ENCODE data around the gene RBMS2.
"Not testable (repeated sequence)": the region's sequence is repeated elsewhere in the genome, so short reads cannot be mapped to it uniquely, and the experiment has no call there.

Gene RBMS2, protein sequence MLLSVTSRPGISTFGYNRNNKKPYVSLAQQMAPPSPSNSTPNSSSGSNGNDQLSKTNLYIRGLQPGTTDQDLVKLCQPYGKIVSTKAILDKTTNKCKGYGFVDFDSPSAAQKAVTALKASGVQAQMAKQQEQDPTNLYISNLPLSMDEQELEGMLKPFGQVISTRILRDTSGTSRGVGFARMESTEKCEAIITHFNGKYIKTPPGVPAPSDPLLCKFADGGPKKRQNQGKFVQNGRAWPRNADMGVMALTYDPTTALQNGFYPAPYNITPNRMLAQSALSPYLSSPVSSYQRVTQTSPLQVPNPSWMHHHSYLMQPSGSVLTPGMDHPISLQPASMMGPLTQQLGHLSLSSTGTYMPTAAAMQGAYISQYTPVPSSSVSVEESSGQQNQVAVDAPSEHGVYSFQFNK

DNA sequence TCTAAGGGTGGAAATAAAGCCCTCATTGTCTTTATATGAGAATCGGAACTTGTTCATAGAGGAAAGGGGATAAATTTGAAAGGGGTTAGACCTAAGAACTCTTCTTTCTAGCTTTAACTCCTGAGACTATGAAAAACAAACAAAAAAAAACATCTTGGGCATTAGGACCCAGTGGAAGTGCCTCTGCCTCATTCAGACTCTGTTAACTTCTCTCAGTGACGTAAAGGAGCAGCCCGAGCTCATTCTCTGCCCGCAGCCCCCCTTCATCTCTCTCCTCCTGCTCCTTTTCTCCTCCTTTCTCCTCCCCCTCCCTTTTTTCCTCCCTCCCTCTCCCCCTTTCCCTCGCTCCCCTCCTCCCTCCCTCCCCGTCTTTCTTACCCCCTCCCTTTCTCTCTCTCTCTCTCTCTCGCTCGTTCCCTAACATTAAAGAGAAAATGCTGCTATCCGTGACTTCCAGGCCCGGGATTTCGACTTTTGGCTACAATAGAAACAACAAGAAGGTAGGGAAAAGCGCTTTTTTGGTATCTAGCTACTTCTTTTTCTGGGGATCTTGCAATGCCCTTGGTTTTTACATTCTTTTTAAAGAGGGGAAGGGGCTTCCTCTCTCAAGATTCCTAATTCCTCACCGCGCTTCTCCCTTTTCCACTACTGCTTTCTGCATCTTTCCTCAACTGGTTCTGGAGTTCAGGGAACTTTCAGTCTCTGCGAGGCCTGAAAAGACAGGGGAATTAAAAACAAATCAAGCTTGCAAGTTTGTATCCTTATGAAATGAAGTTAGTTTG lies at the start of gene RBMS2:
TSS of gene RBMS2 (plus strand) at position 231 of the 782 bp plus-strand sequence. CDS start at position 435, 204 bp downstream.
- DNase-seq (ENCODE audit: low read depth) = peak; percentile 4

DNA sequence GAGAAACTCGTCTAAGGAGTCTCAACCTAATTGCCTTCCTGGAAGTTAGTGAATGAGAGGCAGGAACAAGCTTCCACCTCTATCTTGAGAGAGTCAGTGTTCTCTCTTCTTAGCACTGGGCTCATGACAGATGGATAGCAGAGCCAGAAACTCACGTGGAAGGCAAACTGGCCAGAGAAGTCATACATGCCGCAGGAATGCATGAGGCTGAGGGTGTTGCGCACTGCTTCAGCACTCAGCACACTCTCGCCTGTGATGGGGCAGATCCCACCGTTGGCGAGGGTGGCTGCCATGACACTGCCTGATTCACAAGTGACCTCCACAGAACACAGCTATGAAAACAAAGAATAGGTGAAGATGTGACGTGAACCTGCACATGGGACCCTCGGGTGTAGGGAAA lies 47.2 kb upstream of the RBMS2 start:
- DNase-seq (ENCODE audit: low read depth) = no peak

DNA sequence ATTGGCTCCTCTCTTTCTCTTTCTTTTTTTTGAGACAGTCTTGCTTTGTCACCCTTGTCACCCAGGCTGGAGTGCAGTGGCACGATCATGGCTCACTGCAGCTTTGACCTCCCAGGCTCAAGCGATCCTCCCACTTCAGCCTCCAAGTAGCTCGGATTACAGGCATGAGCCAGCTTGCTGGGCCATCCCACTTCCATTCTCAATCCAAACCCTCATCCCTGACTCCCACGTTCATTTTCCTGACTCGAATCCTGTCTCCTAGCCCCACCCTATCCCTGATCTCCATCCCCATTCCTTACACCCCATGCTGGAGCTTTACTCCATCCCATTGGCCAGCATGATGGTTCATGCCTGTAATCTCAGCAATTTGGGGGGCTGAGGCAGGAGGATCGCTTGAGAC lies 45.5 kb upstream of the RBMS2 start:
- DNase-seq (ENCODE audit: low read depth) = no peak

DNA sequence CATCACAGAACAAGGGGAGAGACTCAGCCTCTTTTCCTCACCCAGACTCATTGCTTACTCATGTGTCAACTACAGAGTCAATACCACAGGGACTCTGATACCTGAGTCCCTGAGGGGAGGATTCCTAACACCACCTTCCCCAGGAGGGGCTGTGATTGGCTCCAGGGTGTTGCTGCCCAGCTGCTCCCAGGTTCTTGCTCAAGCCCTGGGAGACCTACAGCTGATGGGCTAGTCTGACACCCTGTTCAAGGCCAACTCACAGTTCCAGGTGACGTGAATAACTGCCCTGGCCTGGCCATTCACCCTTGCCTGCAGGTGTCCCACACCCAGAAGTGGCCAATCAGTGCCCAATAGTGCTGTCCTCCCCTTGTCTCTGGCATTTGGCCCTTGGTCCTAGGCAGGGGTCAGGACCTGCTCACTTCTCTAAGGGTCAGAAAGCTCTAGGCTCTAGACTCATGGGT lies 44.6 kb upstream of the RBMS2 start:
- DNase-seq (ENCODE audit: low read depth) = no peak

DNA sequence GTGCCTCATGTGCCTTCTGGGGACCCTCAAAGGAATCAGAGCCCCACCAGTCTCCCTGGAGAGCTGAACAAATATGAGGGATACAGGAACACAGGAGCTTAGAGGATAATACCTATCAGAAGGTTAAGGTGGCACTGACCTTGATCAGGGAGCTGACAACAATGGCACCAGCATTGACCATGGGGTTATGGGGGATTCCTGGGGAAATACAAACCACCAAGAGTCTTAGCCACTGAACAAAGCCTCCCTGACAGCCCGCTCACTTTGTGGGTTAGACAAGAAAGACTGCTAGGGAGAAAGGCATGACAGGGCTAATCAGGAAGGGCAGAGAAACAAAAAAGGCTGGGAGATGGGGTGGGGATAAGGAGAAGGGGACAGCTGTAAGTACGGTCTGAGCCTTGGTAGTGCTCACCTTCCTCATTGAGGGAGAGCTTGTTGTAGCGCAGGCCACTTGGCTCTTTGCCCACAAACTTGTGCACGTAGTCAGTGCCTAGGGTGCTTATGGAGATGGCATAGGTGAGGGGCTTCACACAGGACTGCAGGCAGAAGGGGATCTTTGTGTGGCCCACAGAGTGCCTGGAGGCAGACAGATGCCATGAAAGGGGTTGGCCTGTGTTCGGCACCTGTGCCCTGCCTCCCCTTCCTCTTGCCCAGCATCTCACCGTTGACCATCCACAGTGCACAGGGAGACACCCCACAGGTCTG lies 43.9 kb upstream of the RBMS2 start:
- DNase-seq (ENCODE audit: low read depth) = no peak

DNA sequence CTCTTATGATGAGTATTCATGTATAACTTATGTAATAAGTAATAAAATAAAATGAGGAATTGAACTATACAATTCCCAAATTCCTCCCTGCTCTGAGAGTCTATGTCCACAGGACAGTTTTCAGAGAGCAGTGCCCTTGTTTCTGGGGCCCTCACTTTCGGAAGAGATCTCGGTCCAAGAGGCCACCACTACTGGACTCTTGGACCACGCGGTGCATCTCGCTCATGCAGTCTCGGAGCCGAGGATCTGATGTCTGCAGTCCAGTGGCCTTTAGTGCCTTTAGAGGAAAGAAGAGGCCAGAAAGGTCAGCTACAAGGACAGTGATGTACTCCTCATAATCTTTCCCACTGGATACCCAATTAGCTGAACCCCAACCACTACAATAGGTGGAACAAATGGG lies 42.0 kb upstream of the RBMS2 start:
- no peak for DNase-seq (ENCODE audit: low read depth)

DNA sequence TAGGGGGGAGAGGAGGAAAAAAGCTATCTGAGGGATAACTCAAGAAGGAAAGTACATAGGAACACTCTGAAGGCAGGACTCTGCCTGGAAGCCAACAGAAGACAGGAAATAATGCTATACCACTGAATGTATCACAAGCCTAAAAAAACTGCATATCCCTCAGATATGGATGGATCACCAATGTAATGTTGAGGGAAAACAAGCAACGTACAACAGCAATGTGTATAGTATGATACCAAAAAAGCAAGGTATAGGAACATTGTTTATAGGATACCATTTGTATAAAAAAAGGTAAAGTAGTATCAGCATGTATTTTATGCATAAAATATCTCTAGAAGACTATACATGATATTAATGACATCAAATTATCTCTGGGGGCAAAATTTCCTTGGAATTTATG lies 37.1 kb upstream of the RBMS2 start:
- no peak for DNase-seq (ENCODE audit: low read depth)

DNA sequence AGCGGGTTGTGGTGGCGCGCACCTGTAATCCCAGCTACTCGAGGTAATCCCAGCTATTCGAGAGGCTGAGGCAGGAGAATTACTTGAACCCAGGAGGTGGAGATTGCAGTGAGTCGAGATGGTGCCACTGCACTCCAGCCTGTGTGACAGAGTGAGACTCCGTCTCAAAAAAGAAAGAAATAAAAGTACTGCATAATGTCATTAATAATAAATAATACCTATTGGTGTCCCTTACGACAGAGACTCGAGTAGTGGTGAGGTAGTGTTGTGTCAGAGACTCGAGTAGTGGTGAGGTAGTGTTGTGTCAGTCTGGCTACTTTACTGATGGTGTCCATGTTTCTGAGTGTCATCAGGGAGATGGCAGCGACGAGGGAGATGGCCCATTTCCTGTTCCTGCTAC lies 34.9 kb upstream of the RBMS2 start:
- DNase-seq (ENCODE audit: low read depth) = no peak

DNA sequence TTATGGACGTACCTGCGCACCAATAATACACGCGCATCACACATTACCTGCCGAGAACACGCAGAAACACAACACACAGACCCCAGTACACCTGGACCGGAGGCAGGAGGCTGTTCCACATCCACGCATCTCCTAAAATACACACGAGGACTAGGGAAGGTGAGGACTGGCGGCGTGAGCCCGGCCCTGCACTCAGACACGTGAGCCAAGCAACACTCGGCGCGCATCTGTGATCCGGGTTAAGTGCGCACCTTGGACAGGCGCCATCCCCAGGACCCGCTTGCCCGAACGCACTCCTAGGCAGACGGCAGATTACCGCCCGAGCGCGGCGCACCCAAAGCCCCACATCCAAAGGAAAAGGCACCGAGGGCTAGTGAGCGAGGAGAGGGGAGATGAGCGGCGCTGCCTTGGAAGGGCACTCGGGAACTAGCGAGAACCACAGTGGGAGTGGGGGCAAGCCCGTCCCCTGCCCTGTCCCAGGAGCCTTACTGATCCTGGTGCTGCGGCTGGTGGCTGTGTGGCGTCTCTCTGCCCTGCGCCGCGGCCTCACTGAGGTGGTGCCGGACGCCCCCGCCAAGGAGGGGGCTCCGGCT lies 34.1 kb upstream of the RBMS2 start:
- no peak for DNase-seq (ENCODE audit: low read depth)

DNA sequence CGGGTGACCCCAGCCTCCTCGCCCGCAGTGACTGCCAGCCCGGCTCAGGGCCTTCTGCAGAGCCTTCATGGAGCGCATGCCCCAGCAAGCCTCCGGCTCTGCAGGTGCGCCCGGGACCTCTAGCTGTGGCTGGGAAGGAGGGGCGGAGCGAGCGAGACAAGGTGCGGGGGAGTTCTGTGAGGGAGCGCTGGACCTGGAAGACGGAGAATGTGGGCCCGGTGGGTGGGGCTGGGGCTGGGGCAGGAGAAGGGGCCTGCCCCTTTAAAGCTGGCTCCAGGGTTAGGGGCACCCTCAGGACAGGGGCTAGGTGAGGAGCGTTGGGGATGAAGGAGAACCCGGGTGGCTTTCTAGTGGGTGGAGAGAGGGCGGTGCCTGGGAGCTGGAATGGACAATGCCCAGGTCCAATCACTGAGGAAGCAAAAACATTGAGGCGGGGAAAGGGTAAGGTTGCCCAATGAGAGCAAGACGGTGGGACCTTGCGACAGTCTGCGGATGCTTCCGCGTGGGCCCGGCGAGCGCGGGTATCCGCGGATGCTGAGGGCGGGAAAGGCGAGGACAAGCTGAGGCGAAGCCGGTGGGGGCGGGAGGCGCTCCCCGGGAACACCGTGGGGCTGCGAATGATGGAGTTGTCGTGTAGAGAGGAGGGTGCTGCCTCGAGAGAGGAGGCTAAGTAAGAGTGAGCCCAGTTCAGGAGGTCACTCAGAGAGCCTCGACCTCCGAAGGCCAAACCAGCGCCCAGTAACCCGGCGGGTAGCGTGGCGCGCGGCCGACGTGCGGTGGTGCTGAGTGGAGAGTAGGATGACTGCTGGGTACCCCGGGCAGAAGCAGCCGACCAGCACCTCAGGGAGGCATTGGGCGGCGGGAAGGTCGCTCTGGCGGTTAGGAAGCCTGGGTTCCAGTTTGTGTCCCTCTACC lies 33.3 kb upstream of the RBMS2 start, which contains the start of gene GLS2:
TSS of gene GLS2 (minus strand) at position 121 of the 915 bp plus-strand sequence. CDS start at position 78, 43 bp downstream.
- DNase-seq (ENCODE audit: low read depth) = peak; percentile 62

DNA sequence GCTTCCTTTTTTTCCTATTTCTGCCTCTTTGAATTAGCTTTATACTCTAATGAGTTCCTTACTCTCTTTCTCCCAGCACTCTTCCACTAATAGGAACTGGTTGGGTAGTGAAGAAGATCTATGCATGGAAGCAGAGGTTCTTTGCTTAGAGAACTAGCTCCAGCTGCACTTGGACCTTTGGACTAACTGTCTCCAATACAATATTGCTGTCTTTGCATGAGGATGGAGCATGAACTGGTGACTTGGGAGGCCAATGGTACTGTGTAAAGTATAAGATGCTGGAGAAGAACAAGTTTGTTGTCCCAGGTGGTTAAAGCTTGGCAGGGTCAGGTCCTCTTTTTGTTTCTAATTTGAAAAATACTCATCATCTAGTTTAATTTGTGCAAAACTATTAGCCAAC lies 31.3 kb upstream of the RBMS2 start:
- DNase-seq (ENCODE audit: low read depth) = no peak

DNA sequence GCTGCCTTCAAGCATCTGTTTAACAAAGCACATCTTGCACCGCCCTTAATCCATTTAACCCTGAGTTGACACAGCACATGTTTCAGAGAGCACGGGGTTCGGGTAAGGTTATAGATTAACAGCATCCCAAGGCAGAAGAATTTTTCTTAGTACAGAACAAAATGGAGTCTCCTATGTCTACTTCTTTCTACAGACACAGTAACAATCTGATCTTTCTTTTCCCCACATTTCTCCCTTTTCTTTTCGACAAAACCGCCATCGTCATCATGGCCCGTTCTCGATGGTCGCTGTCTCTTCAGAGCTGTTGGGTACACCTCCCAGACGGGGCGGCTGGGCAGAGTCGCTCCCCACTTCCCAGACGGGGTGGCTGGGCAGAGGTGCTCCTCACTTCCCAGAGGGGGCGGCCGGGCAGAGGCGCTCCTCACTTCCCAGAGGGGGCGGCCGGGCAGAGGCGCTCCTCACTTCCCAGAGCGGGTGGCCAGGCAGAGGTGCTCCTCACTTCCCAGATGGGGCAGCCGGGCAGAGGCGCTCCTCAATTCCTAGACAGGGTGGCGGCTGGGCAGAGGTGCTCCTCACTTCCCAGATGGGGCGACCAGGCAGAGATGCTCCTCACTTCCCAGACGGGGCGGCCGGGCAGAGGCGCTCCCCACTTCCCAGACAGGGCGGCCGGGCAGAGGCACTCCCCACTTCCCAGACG lies 28.1 kb upstream of the RBMS2 start:
- DNase-seq (ENCODE audit: low read depth) = not testable (repeated sequence)

DNA sequence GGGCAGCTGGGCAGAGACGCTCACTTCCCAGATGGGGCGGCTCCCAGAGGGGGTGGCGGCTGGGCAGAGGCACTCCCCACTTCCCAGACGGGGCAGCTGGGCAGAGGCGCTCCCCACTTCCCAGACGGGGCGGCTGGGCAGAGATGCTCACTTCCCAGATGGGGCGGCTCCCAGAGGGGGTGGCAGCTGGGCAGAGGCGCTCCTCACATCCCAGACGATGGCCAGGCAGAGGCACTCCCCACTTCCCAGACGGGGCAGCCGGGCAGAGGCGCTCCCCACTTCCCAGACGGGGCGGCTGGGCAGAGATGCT lies 27.6 kb upstream of the RBMS2 start:
- DNase-seq (ENCODE audit: low read depth) = not testable (repeated sequence)

DNA sequence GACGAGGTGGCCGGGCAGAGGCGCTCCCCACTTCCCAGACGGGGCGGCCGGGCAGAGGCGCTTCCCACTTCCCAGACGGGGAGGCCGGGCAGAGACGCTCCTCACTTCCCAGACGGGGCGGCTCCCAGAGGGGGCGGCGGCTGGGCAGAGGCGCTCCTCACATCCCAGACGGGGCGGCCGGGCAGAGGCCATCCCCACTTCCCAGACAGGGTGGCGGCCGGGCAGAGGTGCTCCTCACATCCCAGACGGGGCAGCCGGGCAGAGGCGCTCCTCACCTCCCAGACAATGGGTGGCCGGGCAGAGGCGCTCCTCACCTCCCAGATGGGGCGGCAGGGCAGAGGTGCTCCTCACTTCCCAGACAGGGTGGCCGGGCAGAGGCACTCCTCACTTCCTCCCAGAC lies 27.1 kb upstream of the RBMS2 start:
- not testable (repeated sequence) for DNase-seq (ENCODE audit: low read depth)

DNA sequence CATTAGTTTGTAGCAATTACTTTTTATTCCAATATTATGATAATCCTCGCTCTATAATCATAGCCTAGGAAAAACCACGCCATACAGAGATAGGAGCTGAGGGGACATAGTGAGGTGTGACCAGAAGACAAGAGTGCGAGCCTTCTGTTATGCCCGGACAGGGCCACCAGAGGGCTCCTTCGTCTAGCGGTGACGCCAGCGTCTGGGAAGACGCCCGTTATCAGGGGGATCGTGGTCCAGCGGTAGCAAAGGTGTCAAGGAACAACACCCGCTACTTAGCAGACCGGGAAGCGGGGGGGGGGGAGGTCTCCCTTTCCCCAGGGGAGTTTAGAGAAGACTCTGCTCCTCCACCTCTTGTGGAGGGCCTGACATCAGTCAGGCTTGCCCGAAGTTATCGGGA lies 24.9 kb upstream of the RBMS2 start:
- peak; percentile 41 for DNase-seq (ENCODE audit: low read depth)

DNA sequence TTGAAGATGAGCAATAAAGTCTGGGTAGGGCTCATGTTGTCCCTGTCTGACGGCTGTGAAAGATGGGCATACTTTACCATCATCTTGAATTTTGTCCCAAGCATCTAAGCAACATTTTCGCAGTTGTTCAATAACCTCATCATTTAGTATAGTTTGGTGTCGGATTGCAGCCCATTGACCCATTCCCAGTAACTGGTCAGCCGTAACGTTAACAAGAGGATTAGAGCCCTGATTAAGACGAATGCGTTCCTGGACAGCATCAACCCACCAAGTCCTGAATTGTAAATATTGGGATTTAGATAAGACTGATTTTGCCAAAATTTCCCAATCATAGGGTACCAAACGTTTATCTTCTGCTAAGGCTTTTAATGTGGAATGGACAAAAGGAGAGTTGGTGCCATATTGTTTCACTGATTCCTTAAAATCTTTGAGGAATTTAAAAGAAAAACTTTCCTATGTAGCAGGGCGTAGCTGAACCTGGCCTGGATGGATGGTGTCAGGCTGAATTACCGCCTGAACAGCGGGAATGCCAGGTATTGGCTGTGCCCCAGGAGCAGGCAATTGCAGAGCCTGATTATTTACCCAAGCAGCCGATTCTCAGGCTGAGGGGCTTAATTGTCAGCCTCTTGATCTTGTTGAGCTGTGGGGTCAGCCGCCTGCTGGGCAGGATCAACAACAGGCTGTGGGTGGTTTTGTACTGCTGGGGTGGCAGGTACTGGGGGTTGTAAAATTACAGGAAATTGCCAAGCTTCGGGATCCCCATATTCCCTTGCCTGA lies 23.3 kb upstream of the RBMS2 start:
- not testable (repeated sequence) for DNase-seq (ENCODE audit: low read depth)

DNA sequence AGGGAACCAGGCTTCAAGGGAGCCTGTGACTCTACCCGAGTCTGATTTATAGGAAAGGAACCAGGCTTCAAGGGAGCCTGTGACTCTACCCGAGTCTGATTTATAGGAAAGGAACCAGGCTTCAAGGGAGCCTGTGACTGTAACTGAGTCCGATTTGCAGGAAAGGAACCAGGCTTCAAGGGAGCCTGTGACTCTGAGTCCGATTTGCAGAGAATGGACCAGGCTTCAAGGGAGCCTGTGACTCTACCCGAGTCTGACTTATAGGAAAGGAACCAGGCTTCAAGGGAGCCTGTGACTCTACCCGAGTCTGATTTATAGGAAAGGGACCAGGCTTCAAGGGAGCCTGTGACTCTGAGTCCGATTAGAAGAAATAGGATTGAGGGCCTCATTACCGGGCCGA lies 22.2 kb upstream of the RBMS2 start:
- DNase-seq (ENCODE audit: low read depth) = not testable (repeated sequence)

DNA sequence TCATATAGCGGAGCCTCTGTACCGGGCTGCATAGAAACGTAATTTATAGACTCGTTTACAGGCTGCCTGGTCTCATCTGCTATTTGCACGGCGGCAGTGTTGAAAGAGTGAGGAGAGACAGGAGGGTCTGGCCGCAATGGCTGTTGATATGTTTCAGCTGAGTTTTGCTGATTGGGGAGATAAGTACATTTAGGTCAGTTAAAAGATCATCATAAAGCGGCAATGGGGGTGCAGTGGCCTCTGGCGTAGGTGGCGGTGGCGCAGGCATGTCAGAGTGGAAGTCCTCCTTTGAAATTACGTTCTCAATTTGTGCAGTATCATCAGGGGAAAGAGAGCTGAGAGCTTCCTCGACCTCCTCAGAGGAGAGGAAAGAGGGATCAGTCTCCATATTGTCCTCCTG lies 21.7 kb upstream of the RBMS2 start:
- not testable (repeated sequence) for DNase-seq (ENCODE audit: low read depth)

DNA sequence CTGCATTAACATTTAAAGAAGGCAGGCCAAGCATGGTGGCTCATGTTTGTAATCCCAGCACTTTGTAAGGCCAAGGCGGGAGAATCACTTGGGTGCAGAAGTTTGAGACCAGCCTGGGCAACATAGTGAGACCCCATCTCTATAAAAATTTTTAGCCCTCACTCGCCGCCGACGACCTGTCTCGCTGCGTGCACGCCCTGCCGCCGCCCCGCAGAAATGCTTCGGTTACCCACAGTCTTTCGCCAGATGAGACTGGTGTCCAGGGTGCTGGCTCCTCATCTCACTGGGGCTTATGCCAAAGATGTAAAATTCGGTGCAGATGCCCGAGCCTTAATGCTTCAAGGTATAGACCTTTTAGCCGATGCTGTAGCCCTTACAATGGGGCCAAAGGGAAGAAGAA lies 10.8 kb upstream of the RBMS2 start:
- no peak for DNase-seq (ENCODE audit: low read depth)

DNA sequence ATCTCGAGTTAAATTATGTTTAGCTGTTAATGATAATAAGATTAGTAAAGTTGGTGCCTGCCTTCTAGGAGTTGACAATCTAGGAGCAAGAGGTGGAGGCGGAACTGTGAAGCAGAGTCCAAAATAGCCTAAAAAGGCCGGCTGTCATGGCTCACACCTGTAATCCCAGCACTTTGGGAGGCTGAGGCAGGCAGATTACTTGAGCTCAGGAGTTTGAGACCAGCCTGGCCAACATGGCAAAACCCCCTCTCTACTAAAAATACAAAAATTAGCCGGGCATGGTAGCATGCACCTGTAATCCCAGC lies 7.7 kb upstream of the RBMS2 start:
- not testable (repeated sequence) for DNase-seq (ENCODE audit: low read depth)

Data from activated T-helper 9 cell treated with anti-CD3 and anti-CD28 coated beads, Interleukin-2, amount 50 U/mL, for 16 hours (primary cell).